SU-DHL-6 (cell line): ENCODE data around the gene TENT4A.
A peak's percentile ranks its signal among the peaks of the same experiment; 100 is the strongest.

Experiments
- H2AFZ ChIP-seq: fragments of 200-600 bp; sonication (generic); 2 replicates; pipeline ENCODE4 v1.6.1; 2014; ENCODE audit warnings: low read depth, mild to moderate bottlenecking, moderate library complexity, mixed read lengths, antibody characterized with exemption, low read length; ENCODE audit not compliant: severe bottlenecking
- H3F3A ChIP-seq: fragments of 200-600 bp; shearing (Covaris generic); 2 replicates; pipeline ENCODE4 v1.6.0; 2016; ENCODE audit warnings: antibody characterized with exemption, mild to moderate bottlenecking; ENCODE audit not compliant: insufficient read depth
- H3K27ac ChIP-seq: fragments of 200-600 bp; sonication (generic); 2 replicates; pipeline ENCODE4 v1.5.1; 2016; ENCODE audit warnings: low read depth, mild to moderate bottlenecking, low read length, moderate library complexity, mixed read lengths
- H3K27me3 ChIP-seq: fragments of 200-600 bp; sonication (generic), shearing (Covaris generic); 2 replicates; pipeline ENCODE4 v1.6.0; 2014; ENCODE audit warnings: mild to moderate bottlenecking, low read length
- H3K36me3 ChIP-seq: fragments of 200-600 bp; sonication (generic); 2 replicates; pipeline ENCODE4 v1.6.1; 2014; ENCODE audit warnings: mild to moderate bottlenecking, low read length, mixed read lengths
- H3K4me2 ChIP-seq: fragments of 300-600, 200-600 bp; shearing (Covaris generic), sonication (generic); 2 replicates; pipeline ENCODE4 v1.6.0; 2014; ENCODE audit warnings: low read length, low read depth, mild to moderate bottlenecking; ENCODE audit not compliant: poor library complexity, severe bottlenecking
- H3K4me3 ChIP-seq: fragments of 200-600 bp; sonication (generic); 2 replicates; pipeline ENCODE4 v1.5.1; 2014; ENCODE audit warnings: antibody characterized with exemption, low read length, mild to moderate bottlenecking, mixed read lengths; ENCODE audit not compliant: insufficient read depth, poor library complexity, severe bottlenecking
- H3K79me2 ChIP-seq: fragments of 200-600 bp; sonication (generic); 2 replicates; pipeline ENCODE4 v1.6.1; 2014; ENCODE audit warnings: mild to moderate bottlenecking, low read length, moderate library complexity; ENCODE audit not compliant: insufficient read depth
- H3K9ac ChIP-seq: fragments of 200-600 bp; sonication (generic); 2 replicates; pipeline ENCODE4 v1.7.0; 2014; ENCODE audit warnings: mild to moderate bottlenecking, low read length
- H3K9me2 ChIP-seq: fragments of 200-600 bp; sonication (generic); replicated peaks from 2 replicates; pipeline ENCODE4 v1.6.1; 2014; ENCODE audit warnings: low read length; ENCODE audit not compliant: insufficient read depth
- H3K9me3 ChIP-seq: fragments of 200-600 bp; sonication (generic); 2 replicates; pipeline ENCODE4 v1.6.1; 2014; ENCODE audit warnings: low read length, mixed read lengths; ENCODE audit not compliant: insufficient read depth
- H4K20me1 ChIP-seq: fragments of 200-600 bp; sonication (generic); 2 replicates; pipeline ENCODE4 v1.6.1; 2014; ENCODE audit warnings: low read depth, mild to moderate bottlenecking, antibody characterized with exemption, low read length, moderate library complexity, mixed read lengths
- CTCF ChIP-seq: fragments of 200-600 bp; sonication (generic); IDR thresholded peaks from one replicate; pipeline ENCODE4 v1.5.1; 2017; ENCODE audit warnings: antibody characterized with exemption, mild to moderate bottlenecking, low read length, moderate library complexity; ENCODE audit not compliant: insufficient read depth, poor library complexity, severe bottlenecking
- EZH2phosphoT487 ChIP-seq: fragments of 200-600 bp; sonication (generic), shearing (Covaris generic); conservative IDR thresholded peaks from 2 replicates; pipeline ENCODE4 v1.6.1; 2018; ENCODE audit warnings: mild to moderate bottlenecking, antibody characterized with exemption, low read length, moderate library complexity, mixed read lengths

The TENT4A gene

GRCh38 chr5:6717687-6718086 is 4.5 kb downstream of the TENT4A start:
- peak overlapping the region; percentile 22; the same call in 1 of the 2 replicates for H3K27ac ChIP-seq
- H3F3A ChIP-seq, result peaks cover 39% of the 10 kb centered on the region
- H2AFZ ChIP-seq, result no peak overlapping the region
- no peaks in the 10 kb centered on the region for H3K27me3 ChIP-seq
- no peak overlapping the region for H3K4me3 ChIP-seq
- H3K9me3 ChIP-seq, result no peaks in the 10 kb centered on the region
- peaks cover 83% of the 10 kb centered on the region for H3K79me2 ChIP-seq
- H3K9ac ChIP-seq, result peak overlapping the region; percentile 60; the same call in 1 of the 2 replicates
- TF ChIP-seq CTCF (no peak), EZH2phosphoT487 (no peak)
- H3K9me2 ChIP-seq, result no peaks in the 10 kb centered on the region
- H3K4me2 ChIP-seq, result peak overlapping the region; percentile 95
- H3K36me3 ChIP-seq, result no peaks in the 10 kb centered on the region
- peaks cover 39% of the 10 kb centered on the region for H4K20me1 ChIP-seq

DNA sequence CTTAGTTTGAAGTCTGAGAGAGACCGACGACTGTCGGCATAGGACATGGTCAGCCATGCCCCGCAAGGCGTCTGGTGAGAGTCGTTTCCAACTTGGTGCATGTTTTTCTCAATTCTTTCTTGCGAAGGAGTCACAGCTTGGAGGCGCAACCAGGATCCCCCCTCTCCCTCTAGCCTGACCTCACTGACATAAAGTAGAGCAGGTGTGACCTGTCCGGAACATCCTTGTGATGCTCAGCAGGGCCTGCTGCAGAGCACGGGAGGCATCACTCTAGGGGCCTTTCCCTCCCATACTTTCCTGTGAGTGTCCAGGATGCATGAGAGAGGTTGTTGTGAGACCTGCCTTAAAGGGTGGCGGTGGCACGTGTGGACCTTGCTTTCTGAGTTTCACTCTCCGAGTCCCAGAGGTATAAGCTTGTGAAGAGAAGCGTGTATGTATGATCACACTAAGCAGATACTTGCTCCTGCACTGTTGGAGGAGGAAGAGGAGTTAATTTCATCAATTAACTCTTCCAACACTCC is 5.0 kb downstream of the TENT4A start:
- peaks cover 39% of the 10 kb centered on the region for H4K20me1 ChIP-seq
- TF ChIP-seq EZH2phosphoT487 (no peak), CTCF (no peak)
- no peak overlapping the region for H3K4me3 ChIP-seq

DNA sequence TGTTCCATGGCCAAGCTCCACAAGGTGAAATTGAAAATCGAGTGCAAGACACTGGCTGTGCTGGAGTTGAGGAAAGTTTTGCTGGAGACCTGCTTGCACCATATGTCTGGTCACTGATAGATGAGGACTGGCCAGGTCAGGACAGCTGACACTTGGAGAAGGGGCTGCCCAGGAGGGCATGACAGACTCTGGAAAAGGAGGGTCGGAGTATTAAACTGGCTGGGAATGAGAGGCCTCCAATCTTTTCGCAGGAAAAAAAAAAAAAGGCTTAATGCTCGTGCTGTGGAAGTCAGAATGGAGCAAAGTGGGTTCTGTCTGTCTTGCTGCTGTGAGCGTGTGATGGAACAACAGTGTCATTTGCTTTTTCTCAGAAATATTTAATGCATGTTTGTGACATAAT is 5.5 kb downstream of the TENT4A start:
- H3K36me3 ChIP-seq, result no peaks in the 10 kb centered on the region
- no peak overlapping the region for H3K9ac ChIP-seq
- peak overlapping the region; percentile 95 for H3K4me2 ChIP-seq
- H3K79me2 ChIP-seq, result peaks cover 93% of the 10 kb centered on the region
- H4K20me1 ChIP-seq, result peaks cover 39% of the 10 kb centered on the region
- no peak for TF ChIP-seq CTCF
- TF ChIP-seq EZH2phosphoT487, result no peak
- H3K27ac ChIP-seq, result no peak overlapping the region
- H2AFZ ChIP-seq, result no peak overlapping the region
- no peaks in the 10 kb centered on the region for H3K9me3 ChIP-seq
- no peak overlapping the region for H3K4me3 ChIP-seq
- peaks cover 39% of the 10 kb centered on the region for H3F3A ChIP-seq
- H3K9me2 ChIP-seq, result no peaks in the 10 kb centered on the region
- H3K27me3 ChIP-seq, result no peaks in the 10 kb centered on the region

More for the DNA sequence above, 5.0 kb downstream of the TENT4A start:
- Histone ChIP-seq H3K79me2 (peaks cover 88% of the 10 kb centered on the region), H3K9me3 (no peaks in the 10 kb centered on the region), H3K27me3 (no peaks in the 10 kb centered on the region), H3F3A (peaks cover 39% of the 10 kb centered on the region), H3K4me2 (peak overlapping the region; percentile 95), H2AFZ (no peak overlapping the region), H3K27ac (no peak overlapping the region), H3K9ac (no peak overlapping the region), H3K36me3 (no peaks in the 10 kb centered on the region), H3K9me2 (no peaks in the 10 kb centered on the region)
